Measurements from ENCODE around the gene HHEX.

GRCh38 chr10:92742331-92743228 lies 52.8 kb downstream of the HHEX start:
- TF ChIP-seq CTCF (IDR thresholded peaks at IDR 0.05) (no peak), POLR2A (IDR thresholded peaks at IDR 0.05) (no peak)

Measured in right lobe of liver (tissue), 4 donors.